B cell (primary cell): Measurements from ENCODE around the gene NRROS. TPM values are rescaled to one million over a fixed set of nuclear protein-coding genes. Genes with fewer than 3 reads are reported as not detected.
A peak's percentile ranks its signal among the peaks of the same experiment; 100 is the strongest.

ENCODE experiments used
- ATAC-seq: fragments of 200-7000 bp; cut with Tn5 transposase; one replicate; pipeline ENCODE4 v1.10.0; 2021; ENCODE audit warnings: low read depth, mild to moderate bottlenecking, moderate number of reproducible peaks, moderate library complexity
- CTCF ChIA-PET: fragments of 350-600 bp; sonication (Branson Sonifier 250); formaldehyde crosslinking; loops from one replicate; lab custom pipeline; 2021; ENCODE audit warnings: antibody characterized with exemption, inconsistent platforms; lab: Charles Lee
- POLR2A ChIA-PET: fragments of 350-600 bp; sonication (Branson Sonifier 250); formaldehyde crosslinking; loops from one replicate; lab custom pipeline; 2021; ENCODE audit warnings: antibody characterized with exemption; lab: Charles Lee
- DNase-seq: peaks from one replicate; pipeline ENCODE4 v3.0.0; 2013
- H2AFZ ChIP-seq: 2 replicates; pipeline ENCODE4 v1.6.1; 2012; ENCODE audit warnings: mild to moderate bottlenecking, low read depth, low read length; ENCODE audit not compliant: insufficient read depth, poor library complexity, severe bottlenecking
- H3K27ac ChIP-seq, 2 donors: 1 replicate in 1 of 2; 2 replicates in 1 of 2; pipeline ENCODE4 v1.5.1; 2012 to 2013; ENCODE audit warnings: low read length in 2 of 2, mild to moderate bottlenecking in 2 of 2, moderate library complexity in 1 of 2
- H3K27me3 ChIP-seq, 4 experiments: fragments of 200-600 bp in 1 of 4; sonication (generic) in 1 of 4; replicated peaks in 1 of 4; 1 replicate in 2 of 4; 2 replicates in 2 of 4; pipeline versions ENCODE4 v1.6.1 to v1.7.0; 2013 to 2016; ENCODE audit warnings: low read length in 3 of 4, mild to moderate bottlenecking in 2 of 4, mixed read lengths in 1 of 4, moderate library complexity in 1 of 4; ENCODE audit not compliant: insufficient read depth in 4 of 4, control insufficient read depth in 3 of 4; ENCODE audit errors: control extremely low read depth in 1 of 4
- H3K36me3 ChIP-seq, 2 experiments: replicated peaks in 1 of 2; 1 replicate in 1 of 2; 2 replicates in 1 of 2; pipeline versions ENCODE4 v1.6.1 to v1.7.1; 2013; ENCODE audit warnings: low read length in 1 of 2; ENCODE audit not compliant: insufficient read depth in 2 of 2, control insufficient read depth in 1 of 2; ENCODE audit errors: control extremely low read depth in 1 of 2, extremely low read depth in 1 of 2
- H3K4me1 ChIP-seq, 2 donors: fragments of 200-600 bp in 1 of 2; sonication (generic) in 1 of 2; 1 replicate in 1 of 2; 2 replicates in 1 of 2; pipeline versions ENCODE4 v1.5.1 to v1.6.1; 2013 to 2017; ENCODE audit warnings: low read length in 2 of 2; ENCODE audit not compliant: control insufficient read depth in 2 of 2, insufficient read depth in 2 of 2
- H3K4me2 ChIP-seq: replicated peaks from 2 replicates; pipeline ENCODE3; 2012; ENCODE audit warnings: mild to moderate bottlenecking, low read depth, low read length; ENCODE audit not compliant: poor library complexity, severe bottlenecking
- H3K4me3 ChIP-seq, 5 experiments: fragments of 200-600 bp in 1 of 5; sonication (generic) in 1 of 5; 1 replicate in 3 of 5; 2 replicates in 2 of 5; pipeline versions ENCODE4 v1.5.1 to v1.7.0; 2011 to 2016; ENCODE audit warnings: low read length in 4 of 5, mild to moderate bottlenecking in 4 of 5, low read depth in 2 of 5, control low read depth in 1 of 5, moderate library complexity in 1 of 5; ENCODE audit not compliant: insufficient read depth in 1 of 5; ENCODE audit errors: control extremely low read depth in 1 of 5, extremely low read depth in 1 of 5
- H3K79me2 ChIP-seq: fragments of 200-600 bp; sonication (generic); one replicate; pipeline ENCODE4 v1.6.0; 2016; ENCODE audit warnings: low read length; ENCODE audit not compliant: control insufficient read depth, insufficient read depth
- H3K9ac ChIP-seq: fragments of 200-600 bp; sonication (generic); 2 replicates; pipeline ENCODE4 v1.6.1; 2017; ENCODE audit warnings: mild to moderate bottlenecking, low read length, moderate library complexity
- H3K9me3 ChIP-seq, 3 donors: one replicate each; pipeline versions ENCODE4 v1.6.1 to v1.7.1; 2013; ENCODE audit warnings: low read length in 2 of 3; ENCODE audit not compliant: control insufficient read depth in 2 of 3, insufficient read depth in 1 of 3; ENCODE audit errors: control extremely low read depth in 1 of 3
- H4K20me1 ChIP-seq: 2 replicates; pipeline ENCODE4 v1.6.0; 2012; ENCODE audit warnings: mild to moderate bottlenecking, low read length; ENCODE audit not compliant: insufficient read depth, control insufficient read depth, poor library complexity, severe bottlenecking
- H3K27ac Mint-ChIP-seq: one replicate; pipeline ENCODE4 v1.8.0; 2021; ENCODE audit warnings: mixed read lengths
- H3K27me3 Mint-ChIP-seq: one replicate; pipeline ENCODE4 v1.8.0; 2021; ENCODE audit warnings: mixed read lengths
- H3K4me1 Mint-ChIP-seq: one replicate; pipeline ENCODE4 v1.8.0; 2021; ENCODE audit warnings: mixed read lengths
- H3K4me3 Mint-ChIP-seq: one replicate; pipeline ENCODE4 v1.8.0; 2021; ENCODE audit warnings: mixed read lengths
- H3K9me3 Mint-ChIP-seq: one replicate; pipeline ENCODE4 v1.8.0; 2022; ENCODE audit warnings: mixed read lengths; ENCODE audit not compliant: insufficient read depth
- CTCF ChIP-seq: fragments of 200-600 bp; IDR thresholded peaks from one replicate; pipeline ENCODE4 v1.8.0; 2022; ENCODE audit warnings: antibody characterized with exemption, mild to moderate bottlenecking
- EZH2 ChIP-seq: IDR thresholded peaks from 2 replicates; pipeline ENCODE4 v1.6.1; 2012; ENCODE audit warnings: borderline replicate concordance, low read depth, mild to moderate bottlenecking, moderate library complexity, low read length; ENCODE audit not compliant: insufficient read depth, poor library complexity, severe bottlenecking
- WGBS: methylation state at CpG from one replicate; pipeline ENCODE4 v1.1.5; 2013; ENCODE audit warnings: missing lambda C conversion rate; ENCODE audit not compliant: insufficient coverage; 5-methylcytosine and 5-hydroxymethylcytosine counted together
- intact Hi-C: fragments of 100-400 bp; cut with micrococcal nuclease; formaldehyde crosslinking; loops from one replicate; pipeline ENCODE4 v1.10.0; 2022
- polyA plus RNA-seq: library from polyadenylated mRNA; depleted of rRNA; stranded (reverse); fragments of >200 nt; gene quantifications from 2 replicates; pipeline ENCODE4 v1.2.3, GENCODE V29; 2012
- total RNA-seq, 2 donors: library from RNA; stranded (reverse); fragments of 120-200 nt in 1 of 2; gene quantifications; 1 replicate in 1 of 2; 2 replicates in 1 of 2; pipeline versions ENCODE4 v1.2.3 to v1.2.4, GENCODE V29; 2013 to 2022

NRROS gene
- total and polyA plus RNA-seq, 2 donors (not counting 1 experiment from before 2014, with no cell fraction given), result 40.1 to 87.9 TPM

- Histone ChIP-seq H2AFZ (no peak overlapping the region), H3K9me3 (peaks cover 0 to 7% (median 0%) of the 10 kb centered on the region in 3 donors), H4K20me1 (no peaks in the 10 kb centered on the region), H3K4me2 (no peak overlapping the region), H3K79me2 (no peaks in the 10 kb centered on the region), H3K4me1 (peaks cover 11 to 22% of the 10 kb centered on the region in 2 donors), H3K27me3 (no peaks in the 10 kb centered on the region), H3K4me3 (no peak overlapping the region), H3K36me3 (no peaks in the 10 kb centered on the region), H3K9ac (no peak overlapping the region), H3K27ac (no peak overlapping the region)
- Mint-ChIP-seq H3K9me3 (no peaks in the 10 kb centered on the region), H3K4me3 (no peak overlapping the region), H3K27me3 (no peaks in the 10 kb centered on the region), H3K27ac (no peak overlapping the region), H3K4me1 (peaks cover 18% of the 10 kb centered on the region)
- ChIA-PET POLR2A (no interaction called here), CTCF (no interaction called here)
- intact Hi-C loops, result no loop called here
- WGBS, result 94% methylated on average over 8 of the region's 10 CpGs
- no peak for TF ChIP-seq CTCF
- no peak for TF ChIP-seq EZH2
- DNase-seq, result no peak
- no peak for ATAC-seq
Observed at GRCh38 chr3:196621611-196622010, 17.9 kb upstream of the NRROS start.

- H3K4me3 Mint-ChIP-seq, result peak overlapping the region; percentile 76
- ATAC-seq, result peak; percentile 87
- Histone ChIP-seq H3K4me3 (peak overlapping the region; percentile 14 to 48 (median 21)), H4K20me1 (no peaks in the 10 kb centered on the region), H3K9ac (peak overlapping the region; percentile 39), H3K9me3 (peaks cover 0 to 7% (median 0%) of the 10 kb centered on the region in 3 donors), H2AFZ (peak overlapping the region; percentile 71), H3K4me1 (peaks cover 11 to 22% of the 10 kb centered on the region in 2 donors), H3K27ac (peak overlapping the region; percentile 37 to 48), H3K36me3 (no peaks in the 10 kb centered on the region), H3K79me2 (no peaks in the 10 kb centered on the region), H3K4me2 (peak overlapping the region; percentile 64), H3K27me3 (no peaks in the 10 kb centered on the region)
- no peak for TF ChIP-seq EZH2
- no peak for TF ChIP-seq CTCF
- intact Hi-C loops, result loop anchor here (1.0 to 2.0 kb wide), 3 partner anchors 8 to 19 kb away; no protein-coding TSS in a partner anchor
- WGBS, result 2% methylated on average over 7 of the region's 12 CpGs
- peak; percentile 85 for DNase-seq
- peak overlapping the region; percentile 79 for H3K27ac Mint-ChIP-seq
- ChIA-PET CTCF (interaction anchor here (0.8 to 1.1 kb wide), 3 partner anchors 13 to 69 kb away, joined by 3 to 5 read pairs (median 3); no protein-coding TSS in a partner anchor), POLR2A (interaction anchor here (0.7 to 1.1 kb wide), 2 partner anchors 20 to 52 kb away, joined by 3 to 5 read pairs; no protein-coding TSS in a partner anchor)
- H3K9me3 Mint-ChIP-seq, result no peaks in the 10 kb centered on the region
- H3K27me3 Mint-ChIP-seq, result no peaks in the 10 kb centered on the region
- H3K4me1 Mint-ChIP-seq, result peaks cover 18% of the 10 kb centered on the region
Observed at GRCh38 chr3:196624067-196624790, 15.3 kb upstream of the NRROS start.
